OCI-LY1 (cell line): Measurements from ENCODE around the gene EFR3B.

Experiments
- H2AFZ ChIP-seq: fragments of 200-600 bp; sonication (generic), shearing (Covaris generic); 2 replicates; pipeline ENCODE4 v1.6.0; 2014; ENCODE audit warnings: antibody characterized with exemption, mild to moderate bottlenecking, low read length
- H3F3A ChIP-seq: fragments of 200-600 bp; sonication (generic), shearing (Covaris generic); 2 replicates; pipeline ENCODE4 v1.6.0; 2014; ENCODE audit warnings: mild to moderate bottlenecking, antibody characterized with exemption, low read length, moderate library complexity; ENCODE audit not compliant: insufficient read depth
- H3K27ac ChIP-seq: fragments of 200-600 bp; sonication (generic); 2 replicates; pipeline ENCODE4 v1.5.1; 2014; ENCODE audit warnings: low read length, mixed run types, mild to moderate bottlenecking, low read depth; ENCODE audit not compliant: poor library complexity, severe bottlenecking
- H3K27me3 ChIP-seq: fragments of 200-600 bp; sonication (generic); 2 replicates; pipeline ENCODE4 v1.6.0; 2014; ENCODE audit warnings: antibody characterized with exemption, mild to moderate bottlenecking, low read length, moderate library complexity; ENCODE audit not compliant: insufficient read depth
- H3K36me3 ChIP-seq: fragments of 200-600 bp; sonication (generic); 2 replicates; pipeline ENCODE4 v1.6.1; 2014; ENCODE audit warnings: mild to moderate bottlenecking, antibody characterized with exemption, low read length, moderate library complexity, mixed read lengths; ENCODE audit not compliant: insufficient read depth
- H3K4me1 ChIP-seq: fragments of 200-600 bp; sonication (generic); 2 replicates; pipeline ENCODE4 v1.5.1; 2014; ENCODE audit warnings: mild to moderate bottlenecking, low read length, moderate library complexity; ENCODE audit not compliant: insufficient read depth, severe bottlenecking
- H3K4me2 ChIP-seq: fragments of 200-600 bp; sonication (generic), shearing (Covaris generic); 2 replicates; pipeline ENCODE4 v1.6.1; 2014; ENCODE audit warnings: low read length
- H3K4me3 ChIP-seq: fragments of 200-600 bp; sonication (generic); 2 replicates; pipeline ENCODE4 v1.5.1; 2014; ENCODE audit warnings: low read length, low read depth, mild to moderate bottlenecking, mixed read lengths; ENCODE audit not compliant: poor library complexity, severe bottlenecking
- H3K79me2 ChIP-seq: fragments of 200-600 bp; shearing (Covaris generic); 2 replicates; pipeline ENCODE4 v1.6.1; 2016; ENCODE audit warnings: mixed run types, low read length, mixed read lengths; ENCODE audit not compliant: insufficient read depth
- H3K9ac ChIP-seq: fragments of 200-600 bp; sonication (generic), shearing (Covaris generic); 2 replicates; pipeline ENCODE4 v1.6.1; 2014; ENCODE audit warnings: mild to moderate bottlenecking, low read length, mixed read lengths
- H3K9me2 ChIP-seq: fragments of 200-600 bp; sonication (generic), shearing (Covaris generic); 2 replicates; pipeline ENCODE4 v1.6.1; 2014; ENCODE audit warnings: low read depth, mild to moderate bottlenecking, low read length, mixed read lengths
- H3K9me3 ChIP-seq: fragments of 200-600 bp; shearing (Covaris generic); 2 replicates; pipeline ENCODE4 v1.6.1; 2014; ENCODE audit warnings: low read length, mixed read lengths
- H4K20me1 ChIP-seq: fragments of 200-600 bp; sonication (generic), shearing (Covaris generic); 2 replicates; pipeline ENCODE4 v1.6.0; 2016; ENCODE audit warnings: mild to moderate bottlenecking, low read length; ENCODE audit not compliant: insufficient read depth
- CTCF ChIP-seq: fragments of 200-600 bp; sonication (generic), shearing (Covaris generic); IDR thresholded peaks from 2 replicates; pipeline ENCODE4 v1.5.1; 2017; ENCODE audit warnings: mild to moderate bottlenecking, antibody characterized with exemption, low read length, moderate library complexity, mixed read lengths
- EZH2 ChIP-seq: fragments of 200-600 bp; sonication (generic), shearing (Covaris generic); IDR thresholded peaks from 2 replicates; pipeline ENCODE4 v1.8.0; 2017; ENCODE audit warnings: borderline replicate concordance, mixed run types, mild to moderate bottlenecking, antibody characterized with exemption, low read length, moderate library complexity, mixed read lengths

EFR3B gene

DNA sequence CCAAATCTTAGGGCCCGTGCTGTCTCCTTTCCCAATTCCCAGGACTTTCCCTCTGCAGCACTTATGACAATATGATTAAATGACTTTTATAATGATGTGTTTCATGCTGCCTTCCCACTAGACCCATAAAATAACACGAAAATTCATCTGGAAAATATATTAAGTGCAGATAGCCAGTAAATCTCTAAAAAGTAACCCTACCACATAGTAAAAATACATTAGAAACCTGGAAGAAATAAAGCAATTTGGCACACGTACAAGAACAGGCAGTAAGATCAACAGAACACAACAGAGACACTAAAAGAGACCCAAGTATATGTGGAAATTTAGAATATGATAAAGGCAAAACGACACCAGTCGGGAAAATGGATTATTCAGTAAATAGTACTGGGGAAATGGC lies 156.7 kb downstream of the EFR3B start:
- Histone ChIP-seq H3K27me3 (peaks cover 9% of the 10 kb centered on the region; the same call in 1 of the 2 replicates), H3K9ac (no peak overlapping the region), H3K27ac (no peak overlapping the region), H4K20me1 (no peaks in the 10 kb centered on the region), H3K9me3 (no peaks in the 10 kb centered on the region), H3K9me2 (no peaks in the 10 kb centered on the region), H3K79me2 (no peaks in the 10 kb centered on the region), H3K4me3 (no peak overlapping the region), H3K36me3 (no peaks in the 10 kb centered on the region), H3K4me1 (no peaks in the 10 kb centered on the region), H2AFZ (no peak overlapping the region), H3F3A (no peaks in the 10 kb centered on the region), H3K4me2 (no peak overlapping the region)
- TF ChIP-seq CTCF = no peak
- no peak for TF ChIP-seq EZH2

- H3K79me2 ChIP-seq = no peaks in the 10 kb centered on the region
- H3F3A ChIP-seq = no peaks in the 10 kb centered on the region
- no peaks in the 10 kb centered on the region for H3K9me3 ChIP-seq
- peaks cover 4% of the 10 kb centered on the region; the same call in 1 of the 2 replicates for H3K27me3 ChIP-seq
- no peak overlapping the region for H3K4me3 ChIP-seq
- H2AFZ ChIP-seq = no peak overlapping the region
- no peak overlapping the region for H3K27ac ChIP-seq
- H3K4me2 ChIP-seq = no peak overlapping the region
- peak; percentile 15; the same call in 1 of the 2 replicates for TF ChIP-seq CTCF
- no peak for TF ChIP-seq EZH2
- no peaks in the 10 kb centered on the region for H3K36me3 ChIP-seq
- no peaks in the 10 kb centered on the region for H3K4me1 ChIP-seq
- no peak overlapping the region for H3K9ac ChIP-seq
- no peaks in the 10 kb centered on the region for H4K20me1 ChIP-seq
- no peaks in the 10 kb centered on the region for H3K9me2 ChIP-seq
These were observed 159.4 kb downstream of the EFR3B start for GRCh38 chr2:25201265-25201664.

DNA sequence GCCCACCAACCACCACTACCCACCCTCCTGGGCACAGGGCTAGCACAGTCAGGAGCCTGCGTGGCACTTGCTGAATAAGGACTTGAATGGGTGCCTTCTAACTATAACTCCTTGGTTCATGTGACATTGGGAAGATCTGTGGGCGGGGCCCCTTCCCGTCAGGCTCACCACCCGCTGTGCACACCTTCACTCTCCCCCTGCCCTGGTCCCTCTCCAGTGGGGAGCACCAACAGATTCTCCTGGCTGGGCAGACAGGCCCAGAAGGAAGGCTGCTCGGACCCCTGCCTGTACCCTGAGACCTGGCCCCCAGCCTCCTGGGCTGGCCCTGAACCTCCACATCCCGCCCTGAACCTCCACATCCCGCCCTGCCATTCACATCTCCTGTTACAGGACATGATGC lies 159.9 kb downstream of the EFR3B start:
- no peaks in the 10 kb centered on the region for H3F3A ChIP-seq
- H3K4me2 ChIP-seq = no peak overlapping the region
- H3K4me3 ChIP-seq = no peak overlapping the region
- H3K36me3 ChIP-seq = no peaks in the 10 kb centered on the region
- no peaks in the 10 kb centered on the region for H4K20me1 ChIP-seq
- no peaks in the 10 kb centered on the region for H3K4me1 ChIP-seq
- no peak overlapping the region for H3K27ac ChIP-seq
- no peaks in the 10 kb centered on the region for H3K9me2 ChIP-seq
- no peaks in the 10 kb centered on the region for H3K79me2 ChIP-seq
- no peak overlapping the region for H2AFZ ChIP-seq
- no peaks in the 10 kb centered on the region for H3K9me3 ChIP-seq
- TF ChIP-seq CTCF = no peak
- TF ChIP-seq EZH2 = no peak
- peaks cover 4% of the 10 kb centered on the region; the same call in 1 of the 2 replicates for H3K27me3 ChIP-seq
- H3K9ac ChIP-seq = no peak overlapping the region
